ENCODE data around the gene ERN1.

ERN1 gene

DNA sequence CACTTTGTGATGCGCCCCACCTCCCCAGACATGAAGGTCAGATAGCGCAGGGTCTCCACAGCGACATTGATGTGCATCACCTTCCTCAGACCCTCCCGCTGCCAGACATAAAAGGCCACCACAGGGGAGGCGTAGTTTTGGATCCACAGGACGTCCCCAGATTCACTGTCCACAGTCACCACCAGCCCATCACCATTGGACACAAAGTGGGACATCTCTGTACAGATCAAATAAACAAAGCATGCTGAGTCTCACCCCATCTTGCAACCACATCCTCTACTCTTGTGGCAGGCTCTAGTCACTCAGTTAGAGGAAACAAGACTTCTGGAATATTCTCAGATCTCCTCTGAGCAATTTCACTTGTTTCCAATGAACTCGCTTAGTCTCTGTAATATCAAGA, 63.2 kb downstream of the ERN1 start:
- Histone ChIP-seq H3K27me3 (ENCODE audit: insufficient read depth, poor library complexity, severe bottlenecking) (no peaks in the 10 kb centered on the region), H3K27ac (replicated peaks) (no peak overlapping the region), H3K4me3 (replicated peaks; ENCODE audit: insufficient read depth, low read length) (no peak overlapping the region)
- TF ChIP-seq POLR2AphosphoS5 (IDR thresholded peaks at IDR 0.05; ENCODE audit: low read depth) (no peak), SPI1 (IDR thresholded peaks at IDR 0.05; ENCODE audit: borderline replicate concordance, low read depth) (no peak), GABPA (IDR thresholded peaks at IDR 0.05; ENCODE audit: low read depth) (no peak)
- TF ChIP-seq, protein P1, sequence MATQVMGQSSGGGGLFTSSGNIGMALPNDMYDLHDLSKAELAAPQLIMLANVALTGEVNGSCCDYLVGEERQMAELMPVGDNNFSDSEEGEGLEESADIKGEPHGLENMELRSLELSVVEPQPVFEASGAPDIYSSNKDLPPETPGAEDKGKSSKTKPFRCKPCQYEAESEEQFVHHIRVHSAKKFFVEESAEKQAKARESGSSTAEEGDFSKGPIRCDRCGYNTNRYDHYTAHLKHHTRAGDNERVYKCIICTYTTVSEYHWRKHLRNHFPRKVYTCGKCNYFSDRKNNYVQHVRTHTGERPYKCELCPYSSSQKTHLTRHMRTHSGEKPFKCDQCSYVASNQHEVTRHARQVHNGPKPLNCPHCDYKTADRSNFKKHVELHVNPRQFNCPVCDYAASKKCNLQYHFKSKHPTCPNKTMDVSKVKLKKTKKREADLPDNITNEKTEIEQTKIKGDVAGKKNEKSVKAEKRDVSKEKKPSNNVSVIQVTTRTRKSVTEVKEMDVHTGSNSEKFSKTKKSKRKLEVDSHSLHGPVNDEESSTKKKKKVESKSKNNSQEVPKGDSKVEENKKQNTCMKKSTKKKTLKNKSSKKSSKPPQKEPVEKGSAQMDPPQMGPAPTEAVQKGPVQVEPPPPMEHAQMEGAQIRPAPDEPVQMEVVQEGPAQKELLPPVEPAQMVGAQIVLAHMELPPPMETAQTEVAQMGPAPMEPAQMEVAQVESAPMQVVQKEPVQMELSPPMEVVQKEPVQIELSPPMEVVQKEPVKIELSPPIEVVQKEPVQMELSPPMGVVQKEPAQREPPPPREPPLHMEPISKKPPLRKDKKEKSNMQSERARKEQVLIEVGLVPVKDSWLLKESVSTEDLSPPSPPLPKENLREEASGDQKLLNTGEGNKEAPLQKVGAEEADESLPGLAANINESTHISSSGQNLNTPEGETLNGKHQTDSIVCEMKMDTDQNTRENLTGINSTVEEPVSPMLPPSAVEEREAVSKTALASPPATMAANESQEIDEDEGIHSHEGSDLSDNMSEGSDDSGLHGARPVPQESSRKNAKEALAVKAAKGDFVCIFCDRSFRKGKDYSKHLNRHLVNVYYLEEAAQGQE (IDR thresholded peaks at IDR 0.05; ENCODE audit: insufficient replicate concordance, low read depth), result no peak
- TF ChIP-seq, protein P2, sequence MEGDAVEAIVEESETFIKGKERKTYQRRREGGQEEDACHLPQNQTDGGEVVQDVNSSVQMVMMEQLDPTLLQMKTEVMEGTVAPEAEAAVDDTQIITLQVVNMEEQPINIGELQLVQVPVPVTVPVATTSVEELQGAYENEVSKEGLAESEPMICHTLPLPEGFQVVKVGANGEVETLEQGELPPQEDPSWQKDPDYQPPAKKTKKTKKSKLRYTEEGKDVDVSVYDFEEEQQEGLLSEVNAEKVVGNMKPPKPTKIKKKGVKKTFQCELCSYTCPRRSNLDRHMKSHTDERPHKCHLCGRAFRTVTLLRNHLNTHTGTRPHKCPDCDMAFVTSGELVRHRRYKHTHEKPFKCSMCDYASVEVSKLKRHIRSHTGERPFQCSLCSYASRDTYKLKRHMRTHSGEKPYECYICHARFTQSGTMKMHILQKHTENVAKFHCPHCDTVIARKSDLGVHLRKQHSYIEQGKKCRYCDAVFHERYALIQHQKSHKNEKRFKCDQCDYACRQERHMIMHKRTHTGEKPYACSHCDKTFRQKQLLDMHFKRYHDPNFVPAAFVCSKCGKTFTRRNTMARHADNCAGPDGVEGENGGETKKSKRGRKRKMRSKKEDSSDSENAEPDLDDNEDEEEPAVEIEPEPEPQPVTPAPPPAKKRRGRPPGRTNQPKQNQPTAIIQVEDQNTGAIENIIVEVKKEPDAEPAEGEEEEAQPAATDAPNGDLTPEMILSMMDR (IDR thresholded peaks at IDR 0.05; ENCODE audit: insufficient read depth, low read length), result no peak
- no peak for DNase-seq (ENCODE audit: low read depth in 1 of 2, low spot score in 1 of 2)

DNA sequence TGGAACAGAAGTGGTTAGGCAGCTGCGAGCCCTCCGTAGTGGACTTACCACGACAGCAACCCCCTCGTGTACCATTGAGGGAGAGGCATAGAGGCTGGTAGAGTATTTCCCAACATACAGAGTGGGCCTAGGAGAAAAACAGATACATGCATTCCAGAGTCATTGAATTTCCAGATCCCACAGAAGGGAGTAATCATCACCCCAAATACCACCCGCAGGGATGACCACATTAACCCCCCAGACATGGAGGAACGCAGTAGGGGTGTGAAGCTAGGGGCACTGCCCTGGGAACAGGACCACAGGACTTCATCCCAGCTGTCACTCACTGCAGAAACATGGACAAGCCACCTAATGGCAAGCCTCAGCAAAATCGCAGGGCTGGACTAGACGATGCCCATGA, 64.8 kb downstream of the ERN1 start:
- TF ChIP-seq SPI1 (IDR thresholded peaks at IDR 0.05; ENCODE audit: borderline replicate concordance, low read depth), result no peak
- TF ChIP-seq, protein P2 (IDR thresholded peaks at IDR 0.05; ENCODE audit: insufficient read depth, low read length), result no peak
- TF ChIP-seq, protein P1 (IDR thresholded peaks at IDR 0.05; ENCODE audit: insufficient replicate concordance, low read depth), result no peak
- no peak for TF ChIP-seq POLR2AphosphoS5 (IDR thresholded peaks at IDR 0.05; ENCODE audit: low read depth)
- no peak for TF ChIP-seq GABPA (IDR thresholded peaks at IDR 0.05; ENCODE audit: low read depth)
- no peak overlapping the region for H3K27ac ChIP-seq (replicated peaks)
- H3K27me3 ChIP-seq (ENCODE audit: insufficient read depth, poor library complexity, severe bottlenecking), result no peaks in the 10 kb centered on the region
- no peak overlapping the region for H3K4me3 ChIP-seq (replicated peaks; ENCODE audit: insufficient read depth, low read length)
- DNase-seq (ENCODE audit: low read depth in 1 of 2, low spot score in 1 of 2), result no peak

DNA sequence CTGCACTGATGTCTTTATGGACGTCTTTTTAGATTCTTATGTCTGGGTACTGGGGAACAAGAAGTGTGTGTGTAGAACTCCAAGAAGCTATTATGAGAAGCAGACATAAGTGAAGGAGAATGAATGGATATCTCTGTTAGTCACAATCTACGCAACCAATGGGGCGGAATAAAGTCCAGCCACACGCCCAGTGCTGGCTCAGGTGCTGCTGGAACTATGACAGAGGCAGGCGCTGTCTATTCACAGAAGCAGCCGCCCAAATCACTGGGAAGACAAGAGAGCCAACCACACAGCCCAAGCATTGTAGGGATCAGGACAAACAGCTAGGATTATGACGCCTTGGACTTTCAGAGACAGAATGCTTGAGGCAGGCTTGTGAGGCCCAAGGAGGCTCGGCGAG, 65.6 kb downstream of the ERN1 start:
- TF ChIP-seq POLR2AphosphoS5 (IDR thresholded peaks at IDR 0.05; ENCODE audit: low read depth) (no peak), SPI1 (IDR thresholded peaks at IDR 0.05; ENCODE audit: borderline replicate concordance, low read depth) (no peak), GABPA (IDR thresholded peaks at IDR 0.05; ENCODE audit: low read depth) (no peak)
- TF ChIP-seq, protein P1 (IDR thresholded peaks at IDR 0.05; ENCODE audit: insufficient replicate concordance, low read depth), result no peak
- TF ChIP-seq, protein P2 (IDR thresholded peaks at IDR 0.05; ENCODE audit: insufficient read depth, low read length), result no peak
- H3K27ac ChIP-seq (replicated peaks), result no peak overlapping the region
- no peak overlapping the region for H3K4me3 ChIP-seq (replicated peaks; ENCODE audit: insufficient read depth, low read length)
- H3K27me3 ChIP-seq (ENCODE audit: insufficient read depth, poor library complexity, severe bottlenecking), result no peaks in the 10 kb centered on the region
- DNase-seq (ENCODE audit: low read depth in 1 of 2, low spot score in 1 of 2), result no peak

All from HL-60 (cell line).